MV-4-11 (cell line): ENCODE data around the gene MDFI.

Source experiments
- DNase-seq: peaks from one replicate; lab custom pipeline; 2025; lab: John Stamatoyannopoulos, UW

MDFI gene

GRCh38 chr6:41672816-41673703 lies 34.8 kb downstream of the MDFI start:
- no peak for DNase-seq

GRCh38 chr6:41673704-41674000 lies 35.4 kb downstream of the MDFI start:
- no peak for DNase-seq

- no peak for DNase-seq
Measured at GRCh38 chr6:41674231-41675000, 36.1 kb downstream of the MDFI start.

- no peak for DNase-seq
Measured at GRCh38 chr6:41675176-41675775, 37.0 kb downstream of the MDFI start.

- no peak for DNase-seq
Measured at GRCh38 chr6:41675992-41676391, 37.7 kb downstream of the MDFI start.

- DNase-seq = peak; percentile 32
Measured at GRCh38 chr6:41676431-41676830, 38.2 kb downstream of the MDFI start.

GRCh38 chr6:41677124-41677921 lies 39.1 kb downstream of the MDFI start:
- DNase-seq = no peak

GRCh38 chr6:41678511-41679084 lies 40.3 kb downstream of the MDFI start:
- no peak for DNase-seq

- no peak for DNase-seq
Measured at GRCh38 chr6:41679696-41680095, 41.4 kb downstream of the MDFI start.

- no peak for DNase-seq
Measured at GRCh38 chr6:41680182-41680965, 42.1 kb downstream of the MDFI start.

GRCh38 chr6:41682056-41682477 lies 43.8 kb downstream of the MDFI start:
- peak; percentile 69 for DNase-seq

GRCh38 chr6:41682497-41683272 lies 44.4 kb downstream of the MDFI start:
- DNase-seq = no peak

GRCh38 chr6:41683273-41683522 lies 44.9 kb downstream of the MDFI start:
- no peak for DNase-seq

- peak; percentile 46 for DNase-seq
Measured at GRCh38 chr6:41683523-41684310, 45.4 kb downstream of the MDFI start.

- DNase-seq = no peak
Measured at GRCh38 chr6:41684311-41685180, 46.3 kb downstream of the MDFI start.

GRCh38 chr6:41685641-41686380 lies 47.5 kb downstream of the MDFI start:
- no peak for DNase-seq

- DNase-seq = no peak
Measured at GRCh38 chr6:41687501-41688175, 49.4 kb downstream of the MDFI start.
